ENCODE results near the gene KIF16B.
A peak's percentile ranks its signal among the peaks of the same experiment; 100 is the strongest.
"Not testable (repeated sequence)": the region's sequence is repeated elsewhere in the genome, so short reads cannot be mapped to it uniquely, and the experiment has no call there.

Gene KIF16B, protein sequence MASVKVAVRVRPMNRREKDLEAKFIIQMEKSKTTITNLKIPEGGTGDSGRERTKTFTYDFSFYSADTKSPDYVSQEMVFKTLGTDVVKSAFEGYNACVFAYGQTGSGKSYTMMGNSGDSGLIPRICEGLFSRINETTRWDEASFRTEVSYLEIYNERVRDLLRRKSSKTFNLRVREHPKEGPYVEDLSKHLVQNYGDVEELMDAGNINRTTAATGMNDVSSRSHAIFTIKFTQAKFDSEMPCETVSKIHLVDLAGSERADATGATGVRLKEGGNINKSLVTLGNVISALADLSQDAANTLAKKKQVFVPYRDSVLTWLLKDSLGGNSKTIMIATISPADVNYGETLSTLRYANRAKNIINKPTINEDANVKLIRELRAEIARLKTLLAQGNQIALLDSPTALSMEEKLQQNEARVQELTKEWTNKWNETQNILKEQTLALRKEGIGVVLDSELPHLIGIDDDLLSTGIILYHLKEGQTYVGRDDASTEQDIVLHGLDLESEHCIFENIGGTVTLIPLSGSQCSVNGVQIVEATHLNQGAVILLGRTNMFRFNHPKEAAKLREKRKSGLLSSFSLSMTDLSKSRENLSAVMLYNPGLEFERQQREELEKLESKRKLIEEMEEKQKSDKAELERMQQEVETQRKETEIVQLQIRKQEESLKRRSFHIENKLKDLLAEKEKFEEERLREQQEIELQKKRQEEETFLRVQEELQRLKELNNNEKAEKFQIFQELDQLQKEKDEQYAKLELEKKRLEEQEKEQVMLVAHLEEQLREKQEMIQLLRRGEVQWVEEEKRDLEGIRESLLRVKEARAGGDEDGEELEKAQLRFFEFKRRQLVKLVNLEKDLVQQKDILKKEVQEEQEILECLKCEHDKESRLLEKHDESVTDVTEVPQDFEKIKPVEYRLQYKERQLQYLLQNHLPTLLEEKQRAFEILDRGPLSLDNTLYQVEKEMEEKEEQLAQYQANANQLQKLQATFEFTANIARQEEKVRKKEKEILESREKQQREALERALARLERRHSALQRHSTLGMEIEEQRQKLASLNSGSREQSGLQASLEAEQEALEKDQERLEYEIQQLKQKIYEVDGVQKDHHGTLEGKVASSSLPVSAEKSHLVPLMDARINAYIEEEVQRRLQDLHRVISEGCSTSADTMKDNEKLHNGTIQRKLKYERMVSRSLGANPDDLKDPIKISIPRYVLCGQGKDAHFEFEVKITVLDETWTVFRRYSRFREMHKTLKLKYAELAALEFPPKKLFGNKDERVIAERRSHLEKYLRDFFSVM (N-terminal part only)

DNA sequence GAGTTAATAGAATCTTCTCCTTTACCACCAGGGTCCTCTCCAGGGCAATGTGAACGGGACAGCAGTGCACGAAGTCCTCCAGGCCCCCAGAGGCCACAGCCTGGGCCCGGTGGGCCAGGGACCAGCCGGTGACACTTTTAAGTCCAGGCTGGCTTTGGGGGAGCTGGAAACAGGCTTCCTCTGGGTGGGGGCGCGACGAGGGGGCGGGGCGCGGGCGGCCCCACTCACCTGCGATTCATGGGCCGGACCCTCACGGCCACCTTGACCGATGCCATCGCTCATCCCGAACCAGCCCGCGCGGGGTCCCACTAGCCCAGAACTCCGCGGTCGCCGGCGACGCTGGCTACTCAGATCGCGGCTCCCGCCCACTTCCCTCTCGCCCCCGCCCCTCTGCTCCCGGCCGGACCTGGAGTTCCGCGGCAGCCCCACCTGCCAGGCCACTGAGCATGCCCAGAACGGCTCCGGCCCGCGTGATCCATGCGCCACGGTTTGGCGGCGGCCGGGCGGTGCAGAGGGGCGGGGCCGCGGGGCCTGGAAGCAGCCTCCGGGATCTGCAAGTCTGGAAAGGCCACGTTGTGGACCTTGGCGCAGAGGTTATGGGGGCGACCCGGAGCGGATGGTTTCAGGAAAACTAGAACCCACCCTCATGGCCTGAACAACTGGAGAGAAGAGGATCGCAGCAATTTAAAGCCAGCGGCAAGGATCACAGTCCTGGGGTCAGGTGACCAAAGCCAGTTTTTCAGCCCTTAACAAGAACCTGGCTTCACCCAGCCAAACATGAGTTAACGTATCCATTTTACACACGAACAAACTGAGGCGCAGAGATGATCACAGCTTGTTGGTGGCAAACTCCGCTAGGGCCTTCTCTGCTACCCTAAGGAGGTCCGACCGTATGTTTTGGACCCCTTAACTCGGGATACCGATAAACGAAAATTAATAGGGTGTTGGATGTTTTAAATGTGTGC lies at the start of gene KIF16B:
Gene KIF16B, minus strand, starts transcription at position 448 of the 965 bp plus-strand sequence. Its CDS starts 173 bp downstream, at position 275.
- DNase-seq: peak; percentile 41 to 45

DNA sequence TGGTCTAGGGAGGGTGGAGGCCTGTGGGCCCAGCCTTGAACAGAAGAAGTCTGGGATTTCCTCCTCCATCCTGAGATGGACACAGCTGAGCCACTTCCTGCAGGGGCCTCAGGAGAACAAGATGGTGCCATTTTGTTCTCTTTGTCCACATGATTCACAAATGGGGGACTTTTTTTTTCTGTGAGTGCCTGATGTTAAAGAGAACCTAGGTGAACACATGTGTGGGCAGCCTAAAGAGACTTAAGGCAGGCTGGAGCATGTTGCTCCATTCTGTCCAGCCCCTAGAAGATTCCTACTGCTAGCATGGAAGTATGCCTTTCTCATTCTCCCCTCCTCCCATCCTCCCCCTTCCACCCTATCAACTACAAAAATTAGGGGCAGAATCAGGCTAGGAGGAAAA lies 49.3 kb upstream of the KIF16B start:
- DNase-seq: no peak

DNA sequence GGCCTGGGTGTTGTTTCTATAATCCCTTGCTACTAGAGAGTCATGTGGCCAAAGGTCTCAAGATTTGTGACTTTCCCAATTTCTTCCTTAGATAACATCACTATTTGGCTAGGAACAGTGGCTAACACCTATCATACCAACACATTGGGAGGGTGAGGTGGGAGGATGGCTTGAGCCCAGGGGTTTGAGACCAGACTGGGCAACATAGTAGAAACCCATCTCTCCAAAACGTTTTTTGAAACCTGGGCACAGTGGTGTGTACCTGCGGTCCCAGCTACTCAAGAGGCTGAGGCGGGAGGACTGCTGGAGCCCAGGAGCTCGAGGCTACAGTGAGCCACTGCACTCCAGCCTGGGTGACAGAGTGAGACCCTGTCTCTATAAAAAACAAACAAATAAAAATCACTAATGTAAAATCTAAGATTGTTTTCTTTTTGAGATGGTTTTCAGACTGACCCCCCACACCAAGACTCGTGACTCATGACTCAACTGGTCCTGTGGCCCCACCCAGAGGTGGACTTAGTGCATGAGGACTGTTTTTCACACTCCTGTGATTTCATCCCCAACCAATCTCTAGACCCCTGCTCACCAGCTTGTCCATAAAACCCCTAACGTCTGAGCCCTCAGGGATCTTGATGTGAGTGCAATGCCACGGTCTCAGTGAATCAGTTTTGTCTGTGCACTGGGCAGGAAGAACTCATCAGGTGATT lies 48.3 kb upstream of the KIF16B start:
- no peak for DNase-seq

DNA sequence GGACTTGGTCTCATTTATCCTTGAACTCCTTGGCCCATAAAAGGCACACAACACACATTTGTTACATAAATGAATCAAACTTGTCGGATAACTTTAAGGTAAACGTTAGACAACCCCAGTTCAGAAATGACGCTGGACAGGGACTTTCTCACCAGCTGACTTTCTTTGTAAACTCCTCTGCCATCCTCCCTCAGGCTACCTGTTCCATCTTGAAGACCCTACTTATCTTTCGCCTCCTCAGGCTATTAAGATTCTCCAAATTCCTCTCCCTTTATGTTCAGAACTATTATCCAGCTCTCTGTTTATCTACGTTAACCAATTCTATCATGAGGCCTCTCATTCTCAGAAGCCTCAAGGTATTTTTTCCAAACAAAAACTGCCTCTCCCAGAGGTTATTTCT lies 47.7 kb upstream of the KIF16B start:
- no peak for DNase-seq

DNA sequence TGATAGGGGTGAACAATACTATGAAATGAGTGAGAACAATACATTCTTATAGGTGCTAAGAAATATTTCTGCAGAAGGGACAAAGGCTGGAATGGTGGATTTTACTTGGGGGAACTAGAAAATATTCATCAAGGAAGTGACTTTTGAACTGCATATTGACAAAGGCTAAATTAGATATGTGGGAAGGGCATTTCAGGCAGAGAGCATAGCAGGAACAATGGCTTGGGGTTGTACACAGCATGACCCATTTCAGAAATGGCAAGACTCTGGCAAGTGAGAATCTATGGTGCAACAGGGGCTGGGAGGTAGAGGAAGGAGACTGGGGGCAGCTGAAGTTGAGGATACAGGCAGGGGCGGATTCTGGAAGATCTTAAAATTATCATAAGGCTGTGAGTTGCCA lies 46.7 kb upstream of the KIF16B start:
- no peak for DNase-seq

DNA sequence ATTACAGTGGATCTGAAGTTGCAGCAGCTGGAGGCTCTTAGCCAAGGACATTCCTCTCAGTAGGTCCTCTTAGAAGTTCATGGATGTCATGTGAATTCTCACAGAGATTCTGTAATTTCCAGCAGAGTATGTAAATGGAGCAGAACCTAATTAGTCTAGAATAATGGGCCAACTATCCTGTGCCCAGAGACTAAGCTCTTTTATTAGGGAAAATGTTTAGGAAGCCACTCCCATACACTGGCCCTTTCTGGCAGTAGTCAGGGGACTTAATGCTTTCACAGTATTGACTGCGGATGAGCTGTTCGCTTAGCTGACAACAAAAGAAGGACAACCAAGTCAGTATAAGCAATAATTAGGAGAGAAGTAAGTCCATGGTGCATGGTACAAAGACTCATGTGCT lies 43.8 kb upstream of the KIF16B start:
- no peak for DNase-seq

DNA sequence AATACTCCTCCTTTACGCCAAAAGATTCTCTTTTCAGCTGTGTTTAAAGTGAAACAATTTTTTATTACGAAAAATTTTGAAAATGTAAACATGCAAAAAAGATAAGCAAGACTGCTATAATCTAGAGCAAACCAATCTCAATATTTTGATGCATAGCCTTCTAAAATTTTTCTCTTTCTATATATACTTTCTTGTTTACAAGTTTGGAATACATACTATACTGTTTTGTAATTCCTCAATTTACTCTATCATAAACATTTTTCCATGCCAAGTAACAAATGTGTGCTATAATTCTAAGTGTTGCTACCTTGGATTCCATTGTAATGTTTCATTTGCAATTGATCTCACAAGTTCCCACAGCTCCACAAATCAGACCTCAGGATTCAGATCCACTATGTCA lies 43.1 kb upstream of the KIF16B start:
- DNase-seq: no peak

DNA sequence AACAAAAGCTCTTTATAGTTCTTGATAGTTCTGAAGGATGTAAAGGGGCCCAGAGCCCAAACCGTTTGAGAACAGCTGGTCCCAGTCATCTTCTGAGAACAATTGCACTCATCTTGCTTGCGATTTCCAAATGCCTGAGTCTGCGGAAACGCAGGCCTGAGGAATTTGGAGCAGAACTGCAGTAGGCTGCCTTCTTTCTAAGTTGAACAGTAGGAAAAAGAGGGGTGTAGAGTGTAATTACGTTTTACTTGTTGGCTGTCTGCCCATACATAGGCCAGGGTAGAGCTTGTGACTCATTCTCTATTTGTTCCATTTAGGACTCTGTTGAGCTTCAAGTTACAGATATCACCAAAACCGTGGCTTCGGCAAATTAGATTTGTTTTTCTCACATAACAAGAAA lies 42.0 kb upstream of the KIF16B start:
- no peak for DNase-seq

DNA sequence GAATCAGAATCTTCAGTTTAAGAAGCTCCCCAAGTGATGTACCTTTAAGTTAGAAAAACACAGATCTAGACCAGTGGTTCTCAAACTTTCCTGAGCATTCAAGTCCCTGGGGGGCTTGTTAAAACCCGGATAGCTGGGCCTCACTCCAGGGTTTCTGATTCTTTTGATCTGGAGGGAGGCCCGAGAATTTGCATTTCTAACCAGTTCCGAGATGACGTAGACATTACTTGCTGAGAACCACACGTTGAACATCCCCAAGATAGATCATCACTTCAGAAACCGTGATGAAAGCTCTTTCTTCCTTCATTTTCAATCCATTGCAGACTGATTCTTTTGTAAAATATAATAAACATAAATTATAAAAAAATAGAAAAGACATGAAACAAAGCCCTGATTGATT lies 40.7 kb upstream of the KIF16B start:
- DNase-seq: no peak

DNA sequence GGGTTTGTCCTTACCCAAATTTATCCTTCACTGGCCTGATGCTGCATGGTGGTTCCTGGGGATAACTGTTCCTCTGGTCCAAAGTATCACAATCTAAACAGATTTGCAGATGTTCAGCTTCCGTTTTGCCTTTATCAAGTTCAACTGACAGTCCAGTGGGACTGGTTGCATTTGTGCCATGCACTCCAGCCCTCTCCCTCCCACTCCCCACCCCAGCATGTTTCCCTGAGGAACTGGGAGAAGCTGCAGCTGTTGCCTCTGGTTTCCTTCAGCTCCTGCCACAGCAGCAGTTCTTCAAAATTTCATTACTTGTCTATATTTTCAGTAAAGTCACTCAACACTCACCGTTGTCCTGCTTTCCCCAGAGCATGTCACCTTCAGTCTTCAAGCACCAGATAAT lies 39.5 kb upstream of the KIF16B start:
- no peak for DNase-seq

DNA sequence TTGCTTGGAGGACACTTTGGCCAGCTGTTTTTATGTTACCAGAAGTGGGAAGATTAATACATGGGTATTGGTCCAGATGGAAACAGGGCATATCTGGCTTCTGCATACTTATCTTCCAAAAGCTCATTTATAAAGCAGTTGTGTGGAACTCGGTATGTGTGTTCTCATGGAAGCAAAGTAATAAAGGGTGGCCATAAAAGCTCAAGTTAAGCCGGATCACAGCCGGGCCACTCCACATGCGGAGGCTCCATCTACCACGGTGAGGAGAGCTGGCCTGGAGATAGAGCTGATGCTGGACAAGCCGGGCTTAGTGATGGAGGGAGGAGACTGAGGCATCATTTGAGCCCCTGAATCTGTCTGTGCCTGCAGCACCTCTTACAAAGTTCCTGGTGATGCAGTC lies 38.6 kb upstream of the KIF16B start:
- DNase-seq: no peak

DNA sequence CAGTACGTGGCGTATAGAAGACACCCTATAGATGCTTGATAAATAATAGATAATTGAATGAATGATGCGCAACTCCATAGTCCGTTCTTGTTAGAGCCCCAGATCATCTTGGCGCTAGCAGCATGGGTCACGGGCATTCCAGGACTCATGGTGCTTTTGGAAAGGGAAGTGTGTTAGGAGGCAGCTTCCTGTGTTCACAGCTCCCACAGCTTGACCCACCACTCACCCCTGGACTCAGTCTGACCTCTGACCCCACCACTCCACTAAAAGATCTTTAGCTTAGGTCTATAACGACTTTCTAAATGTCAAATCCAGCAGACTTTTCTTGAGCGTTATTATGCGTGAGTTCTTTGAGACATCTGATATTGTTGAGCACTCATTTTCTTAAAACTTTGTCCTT lies 35.8 kb upstream of the KIF16B start:
- no peak for DNase-seq

DNA sequence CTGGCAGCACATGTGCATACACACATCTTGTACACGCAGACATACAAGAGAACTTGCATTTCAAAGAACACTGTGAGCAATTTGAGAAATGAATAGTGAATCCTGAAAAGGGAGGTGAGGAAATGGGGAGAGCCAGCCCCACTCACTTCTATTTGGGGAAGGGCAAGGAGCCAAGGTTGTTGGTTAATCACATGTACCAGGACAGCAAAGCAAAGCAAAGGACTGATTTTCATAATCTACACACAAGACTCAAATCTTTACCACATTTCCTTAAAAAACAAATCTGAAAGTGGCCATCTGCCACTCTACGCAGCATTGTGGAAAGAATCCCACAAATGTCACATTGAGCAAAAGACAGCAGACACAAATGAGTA lies 35.0 kb upstream of the KIF16B start:
- no peak for DNase-seq

DNA sequence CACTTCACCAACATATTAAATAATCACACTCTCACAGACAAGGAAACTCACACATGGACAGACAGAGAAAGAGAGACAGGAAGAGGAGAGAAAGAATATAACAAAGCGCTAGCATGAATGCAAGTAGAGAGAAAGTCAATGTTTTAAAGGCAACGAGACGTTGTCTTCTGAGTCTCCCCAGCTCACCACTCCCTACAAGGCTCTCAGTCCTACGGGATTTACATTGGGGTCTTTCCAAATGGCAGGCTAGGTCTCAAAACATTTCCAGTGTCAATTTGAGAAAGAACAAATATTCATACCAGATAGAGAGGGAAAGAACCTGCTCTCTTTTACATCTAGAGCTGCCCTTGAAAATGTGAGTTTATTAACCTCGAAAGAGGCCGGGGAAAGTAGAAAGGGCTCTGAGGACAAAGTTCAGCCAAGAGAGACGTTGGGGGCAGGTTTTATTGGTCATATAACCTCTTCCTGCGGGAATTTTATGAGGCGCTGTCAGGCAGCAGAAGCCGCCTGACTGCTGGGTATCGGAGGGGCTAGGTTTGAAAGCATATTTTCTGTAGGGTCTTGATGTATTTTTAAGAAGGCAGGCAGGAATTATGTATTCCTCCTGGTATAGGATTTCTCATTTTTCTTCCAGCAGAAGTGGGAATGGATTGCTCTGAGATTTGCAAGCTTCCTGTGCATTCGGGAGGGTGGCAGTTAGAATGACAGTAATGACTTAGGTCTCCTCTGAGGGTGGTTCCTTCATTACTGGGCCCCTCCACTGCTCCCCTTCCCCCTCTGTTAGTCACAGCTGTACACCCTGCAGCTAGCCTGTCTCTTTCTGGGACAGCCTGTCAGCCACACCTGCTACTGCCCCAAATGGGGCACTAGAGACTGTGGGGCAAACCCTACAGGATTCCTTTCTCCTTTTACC lies 34.4 kb upstream of the KIF16B start:
- no peak for DNase-seq

DNA sequence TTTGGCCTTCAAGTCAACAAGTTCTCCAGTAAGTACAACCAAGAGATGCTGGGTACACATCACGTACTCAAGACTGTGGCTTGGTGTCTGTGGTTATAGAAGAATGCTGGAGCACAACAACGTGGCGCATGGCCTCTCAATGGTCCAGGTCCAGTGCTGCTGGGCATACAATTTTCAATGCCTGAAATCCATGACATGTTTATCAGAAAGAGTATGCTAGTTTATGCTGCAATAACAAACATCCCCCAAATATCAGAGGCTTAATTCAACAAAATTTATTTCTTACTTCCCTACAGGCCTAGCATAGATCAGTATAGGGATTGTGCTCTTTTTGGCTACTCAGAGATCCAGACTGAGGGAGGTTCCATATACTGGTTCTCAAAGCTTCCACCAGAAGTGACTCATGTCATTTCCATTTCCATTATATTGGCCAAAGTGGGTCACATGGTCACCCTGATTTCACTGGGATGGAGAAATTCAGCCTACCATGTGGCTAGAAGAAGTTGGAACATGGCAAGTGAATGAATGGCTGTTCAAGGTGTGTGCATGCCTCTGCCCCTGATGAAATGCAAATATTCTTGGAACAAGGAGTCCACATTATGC lies 33.3 kb upstream of the KIF16B start:
- no peak for DNase-seq

DNA sequence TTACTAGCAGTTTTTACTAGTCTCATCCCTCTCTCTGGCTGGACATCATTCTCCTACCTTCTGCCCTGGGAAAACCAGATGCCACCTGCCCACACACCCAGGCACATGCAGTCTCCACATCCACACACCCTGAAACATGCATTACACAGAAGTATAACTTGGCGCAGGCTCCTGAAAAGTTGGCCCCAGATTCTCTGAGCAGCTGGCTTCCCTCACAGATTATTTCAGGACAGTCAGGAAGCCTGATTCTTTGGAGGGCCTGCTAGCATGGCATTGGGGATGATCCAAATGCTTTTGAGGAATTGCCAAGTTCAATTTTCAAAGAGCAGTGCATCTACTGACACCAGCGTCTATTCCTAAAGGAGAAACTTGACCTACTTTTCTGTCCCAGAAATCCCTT lies 27.8 kb upstream of the KIF16B start:
- DNase-seq: no peak

DNA sequence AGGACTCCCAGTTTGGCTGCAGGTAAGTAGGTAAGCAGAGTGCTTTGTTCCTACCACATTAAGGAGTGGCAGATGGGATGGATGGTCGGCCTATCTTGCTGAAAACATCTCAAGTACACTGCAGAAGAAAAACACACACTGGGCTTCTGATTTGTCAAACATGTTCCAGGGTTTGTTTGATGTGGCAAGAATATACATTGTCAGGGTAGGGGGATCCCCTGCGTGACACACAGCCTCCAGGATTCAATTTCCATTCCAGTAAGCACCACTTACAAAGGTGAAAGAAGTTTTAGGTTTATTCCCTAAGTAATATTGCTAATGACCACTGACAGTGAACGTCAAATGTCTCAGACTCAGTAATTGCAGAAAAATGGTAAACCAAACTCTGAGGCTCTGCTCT lies 26.0 kb upstream of the KIF16B start:
- no peak for DNase-seq

DNA sequence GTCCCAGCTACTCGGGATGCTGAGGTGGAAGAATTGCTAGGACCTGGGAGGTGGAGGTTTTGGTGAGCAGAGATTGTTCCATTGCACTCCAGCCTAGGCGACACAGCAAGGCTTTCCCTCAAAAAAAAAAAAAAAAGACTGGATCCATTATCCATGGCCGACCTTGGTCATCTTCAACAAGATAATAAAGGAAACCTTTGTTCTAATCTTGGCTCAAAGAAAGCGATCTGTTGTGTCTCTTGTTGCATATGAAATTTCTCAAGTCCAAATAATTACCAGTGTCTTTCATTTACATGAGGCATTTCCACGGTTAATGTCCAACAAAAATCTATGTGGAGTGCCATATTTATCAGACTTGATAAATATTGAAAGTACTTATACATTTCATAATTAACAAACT lies 23.7 kb upstream of the KIF16B start:
- no peak for DNase-seq

DNA sequence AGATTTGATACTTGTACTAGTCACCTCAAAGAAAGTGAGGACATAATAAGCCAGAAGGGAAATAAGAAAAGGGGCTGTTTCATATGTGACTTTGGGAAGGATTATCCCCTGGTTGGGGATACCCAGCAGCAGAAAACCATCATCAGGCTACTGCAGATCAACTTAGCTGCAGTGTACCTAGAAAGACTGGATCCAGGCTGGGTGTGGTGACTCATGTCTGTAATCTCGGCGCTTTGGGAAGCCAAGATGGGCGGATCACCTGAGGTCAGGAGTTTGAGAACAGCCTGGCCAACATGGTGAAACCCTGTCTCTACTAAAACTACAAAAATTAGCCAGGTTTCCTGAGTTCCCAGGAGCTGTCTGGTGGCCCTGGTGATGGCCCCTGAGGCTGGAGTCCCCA lies 23.2 kb upstream of the KIF16B start:
- not testable (repeated sequence) for DNase-seq

DNA sequence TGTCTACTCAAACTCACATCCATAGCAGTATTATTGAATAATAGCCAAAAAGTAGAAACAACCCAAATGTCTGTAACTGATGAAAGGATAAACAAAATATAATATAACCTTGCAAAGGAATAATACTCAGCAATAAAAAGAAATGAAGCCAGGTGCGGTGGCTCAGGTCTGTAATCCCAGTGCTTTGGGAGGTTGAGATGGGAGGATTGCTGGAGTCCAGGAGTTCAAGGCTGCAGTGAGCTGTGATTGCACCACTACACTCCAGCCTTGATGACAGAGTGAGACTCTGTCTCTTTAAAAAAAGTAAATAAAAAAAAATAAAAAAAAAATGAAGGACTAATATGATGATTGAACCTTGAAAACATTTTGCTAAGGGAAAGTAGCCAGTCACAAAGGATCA lies 22.1 kb upstream of the KIF16B start:
- no peak for DNase-seq
